H9 (cell line): ENCODE results near the gene ASTN2. TPM values are rescaled to one million over a fixed set of nuclear protein-coding genes. Genes with fewer than 3 reads are reported as not detected.

Source experiments
- DNase-seq: peaks from one replicate; pipeline ENCODE4 v3.0.0-alpha.2; 2017
- H2AFZ ChIP-seq: one replicate; pipeline ENCODE4 v1.6.1; 2013; ENCODE audit warnings: mild to moderate bottlenecking, low read length, control low read depth, moderate library complexity
- H2AK5ac ChIP-seq: 2 replicates; pipeline ENCODE4 v1.6.1; 2013; ENCODE audit warnings: low read length, control low read depth, mixed read lengths; ENCODE audit not compliant: insufficient read length
- H2BK120ac ChIP-seq: one replicate; pipeline ENCODE4 v1.6.1; 2013; ENCODE audit warnings: low read depth, mild to moderate bottlenecking, low read length, control low read depth, inconsistent platforms; ENCODE audit not compliant: poor library complexity, severe bottlenecking
- H2BK12ac ChIP-seq: 2 replicates; pipeline ENCODE4 v1.6.1; 2013; ENCODE audit warnings: low read length, control low read depth, mixed read lengths, low read depth; ENCODE audit not compliant: insufficient read length
- H2BK15ac ChIP-seq: 2 replicates; pipeline ENCODE4 v1.6.1; 2013; ENCODE audit warnings: low read depth, low read length, control low read depth
- H2BK20ac ChIP-seq: one replicate; pipeline ENCODE4 v1.6.1; 2013; ENCODE audit warnings: low read depth, mild to moderate bottlenecking, low read length, control low read depth, inconsistent platforms; ENCODE audit not compliant: poor library complexity, severe bottlenecking
- H2BK5ac ChIP-seq: 2 replicates; pipeline ENCODE4 v1.6.1; 2013; ENCODE audit warnings: low read length, control low read depth, mixed read lengths; ENCODE audit not compliant: insufficient read length
- H3K14ac ChIP-seq: 2 replicates; pipeline ENCODE4 v1.6.1; 2013; ENCODE audit warnings: low read length, control low read depth; ENCODE audit not compliant: insufficient read depth
- H3K18ac ChIP-seq: 2 replicates; pipeline ENCODE4 v1.6.1; 2013; ENCODE audit warnings: low read depth, mild to moderate bottlenecking, mixed read lengths, low read length, control low read depth; ENCODE audit not compliant: insufficient read length
- H3K23ac ChIP-seq: 2 replicates; pipeline ENCODE4 v1.6.1; 2013; ENCODE audit warnings: low read length, control low read depth, mixed read lengths, low read depth; ENCODE audit not compliant: insufficient read length
- H3K23me2 ChIP-seq: 2 replicates; pipeline ENCODE4 v1.6.1; 2013; ENCODE audit warnings: low read depth, mild to moderate bottlenecking, mixed read lengths, low read length, control low read depth; ENCODE audit not compliant: insufficient read length, poor library complexity, severe bottlenecking
- H3K27ac ChIP-seq: 2 replicates; pipeline ENCODE4 v1.5.1; 2013; ENCODE audit warnings: low read length, control low read depth, mixed read lengths, low read depth; ENCODE audit not compliant: insufficient read length
- H3K27me3 ChIP-seq: 2 replicates; pipeline ENCODE4 v1.6.1; 2013; ENCODE audit warnings: low read length, control low read depth, inconsistent platforms; ENCODE audit not compliant: insufficient read depth
- H3K4ac ChIP-seq: 2 replicates; pipeline ENCODE4 v1.6.1; 2013; ENCODE audit warnings: low read depth, mild to moderate bottlenecking, control low read depth, inconsistent platforms, low read length, moderate library complexity
- H3K4me1 ChIP-seq: 2 replicates; pipeline ENCODE4 v1.6.1; 2013; ENCODE audit warnings: low read length, control low read depth, inconsistent platforms; ENCODE audit not compliant: insufficient read depth
- H3K4me2 ChIP-seq: 2 replicates; pipeline ENCODE4 v1.6.1; 2013; ENCODE audit warnings: low read length, control low read depth, mixed read lengths; ENCODE audit not compliant: insufficient read length, insufficient read depth
- H3K56ac ChIP-seq: 2 replicates; pipeline ENCODE4 v1.6.1; 2013; ENCODE audit warnings: low read depth, mild to moderate bottlenecking, mixed read lengths, low read length, control low read depth; ENCODE audit not compliant: insufficient read length
- H3K79me1 ChIP-seq: 2 replicates; pipeline ENCODE4 v1.6.1; 2013; ENCODE audit warnings: low read depth, mild to moderate bottlenecking, moderate library complexity, low read length, control low read depth, inconsistent platforms; ENCODE audit not compliant: insufficient read depth, poor library complexity, severe bottlenecking
- H3K79me2 ChIP-seq: 2 replicates; pipeline ENCODE4 v1.6.1; 2013; ENCODE audit warnings: low read length, control low read depth, inconsistent platforms; ENCODE audit not compliant: insufficient read depth
- H3K9ac ChIP-seq: 2 replicates; pipeline ENCODE4 v1.6.1; 2013; ENCODE audit warnings: low read length, control low read depth, mixed read lengths; ENCODE audit not compliant: insufficient read length; ENCODE audit errors: extremely low read depth
- H3K9me3 ChIP-seq: one replicate; pipeline ENCODE4 v1.6.1; 2013; ENCODE audit warnings: low read depth, low read length, inconsistent platforms; ENCODE audit not compliant: control insufficient read depth
- H3T11ph ChIP-seq: one replicate; pipeline ENCODE4 v1.6.1; 2013; ENCODE audit warnings: mild to moderate bottlenecking, low read length, control low read depth, inconsistent platforms
- H4K20me1 ChIP-seq: one replicate; pipeline ENCODE4 v1.6.1; 2013; ENCODE audit not compliant: control insufficient read depth, insufficient read length, insufficient read depth
- H4K5ac ChIP-seq: 2 replicates; pipeline ENCODE4 v1.6.1; 2013; ENCODE audit warnings: low read depth, mild to moderate bottlenecking, mixed read lengths, low read length, control low read depth; ENCODE audit not compliant: insufficient read length
- H4K8ac ChIP-seq: replicated peaks from 2 replicates; pipeline ENCODE4 v1.6.1; 2013; ENCODE audit warnings: low read length, control low read depth, mixed read lengths, low read depth; ENCODE audit not compliant: insufficient read length
- H4K91ac ChIP-seq: 2 replicates; pipeline ENCODE4 v1.6.1; 2013; ENCODE audit warnings: low read depth, mild to moderate bottlenecking, moderate library complexity, mixed read lengths, low read length, control low read depth; ENCODE audit not compliant: insufficient read length
- H3K27ac Mint-ChIP-seq, 3 experiments: 2 replicates in 2 of 3; 3 replicates in 1 of 3; pipeline ENCODE4 v1.8.0; 2020 to 2021; ENCODE audit warnings: mixed read lengths in 3 of 3, mild to moderate bottlenecking in 1 of 3, moderate library complexity in 1 of 3
- H3K27me3 Mint-ChIP-seq: 2 replicates; pipeline ENCODE4 v1.8.0; 2021; ENCODE audit warnings: low read depth, mild to moderate bottlenecking, moderate library complexity, mixed read lengths
- H3K36me3 Mint-ChIP-seq, 3 experiments: 2 replicates in 2 of 3; 3 replicates in 1 of 3; pipeline ENCODE4 v1.8.0; 2020 to 2021; ENCODE audit warnings: low read depth in 3 of 3, mixed read lengths in 3 of 3; ENCODE audit not compliant: insufficient read depth in 1 of 3
- H3K4me1 Mint-ChIP-seq, 2 experiments: 2 replicates each; pipeline ENCODE4 v1.8.0; 2020; ENCODE audit warnings: mixed read lengths in 2 of 2
- H3K4me3 Mint-ChIP-seq, 2 experiments: 2 replicates in 1 of 2; 3 replicates in 1 of 2; pipeline ENCODE4 v1.8.0; 2020 to 2021; ENCODE audit warnings: mild to moderate bottlenecking in 2 of 2, mixed read lengths in 2 of 2, moderate library complexity in 1 of 2
- H3K9me3 Mint-ChIP-seq, 2 experiments: 2 replicates in 1 of 2; 3 replicates in 1 of 2; pipeline ENCODE4 v1.8.0; 2020; ENCODE audit warnings: mild to moderate bottlenecking in 2 of 2, mixed read lengths in 2 of 2, moderate library complexity in 1 of 2
- WGBS: extraction: QIAGEN DNeasy Blood & Tissue Kit; methylation state at CpG from one replicate; pipeline ENCODE4 v1.1.7; 2013; ENCODE audit warnings: missing lambda C conversion rate, low lambda C conversion rate, mixed read lengths; ENCODE audit not compliant: insufficient read length; ENCODE audit errors: extremely low coverage; 5-methylcytosine and 5-hydroxymethylcytosine counted together
- total RNA-seq: library from RNA; stranded (reverse); gene quantifications from 2 replicates; pipeline ENCODE4 v1.2.1, GENCODE V29; 2021
- TF ChIP-seq, protein P1 (sequence below): fragments of 200-600 bp; sonication (generic); conservative IDR thresholded peaks from 3 replicates; pipeline ENCODE4 v1.8.0; 2021; ENCODE audit warnings: antibody characterized with exemption, mild to moderate bottlenecking

ASTN2 gene
- total RNA-seq, 1 experiment from 2014 or later, result 9.7 TPM

DNA sequence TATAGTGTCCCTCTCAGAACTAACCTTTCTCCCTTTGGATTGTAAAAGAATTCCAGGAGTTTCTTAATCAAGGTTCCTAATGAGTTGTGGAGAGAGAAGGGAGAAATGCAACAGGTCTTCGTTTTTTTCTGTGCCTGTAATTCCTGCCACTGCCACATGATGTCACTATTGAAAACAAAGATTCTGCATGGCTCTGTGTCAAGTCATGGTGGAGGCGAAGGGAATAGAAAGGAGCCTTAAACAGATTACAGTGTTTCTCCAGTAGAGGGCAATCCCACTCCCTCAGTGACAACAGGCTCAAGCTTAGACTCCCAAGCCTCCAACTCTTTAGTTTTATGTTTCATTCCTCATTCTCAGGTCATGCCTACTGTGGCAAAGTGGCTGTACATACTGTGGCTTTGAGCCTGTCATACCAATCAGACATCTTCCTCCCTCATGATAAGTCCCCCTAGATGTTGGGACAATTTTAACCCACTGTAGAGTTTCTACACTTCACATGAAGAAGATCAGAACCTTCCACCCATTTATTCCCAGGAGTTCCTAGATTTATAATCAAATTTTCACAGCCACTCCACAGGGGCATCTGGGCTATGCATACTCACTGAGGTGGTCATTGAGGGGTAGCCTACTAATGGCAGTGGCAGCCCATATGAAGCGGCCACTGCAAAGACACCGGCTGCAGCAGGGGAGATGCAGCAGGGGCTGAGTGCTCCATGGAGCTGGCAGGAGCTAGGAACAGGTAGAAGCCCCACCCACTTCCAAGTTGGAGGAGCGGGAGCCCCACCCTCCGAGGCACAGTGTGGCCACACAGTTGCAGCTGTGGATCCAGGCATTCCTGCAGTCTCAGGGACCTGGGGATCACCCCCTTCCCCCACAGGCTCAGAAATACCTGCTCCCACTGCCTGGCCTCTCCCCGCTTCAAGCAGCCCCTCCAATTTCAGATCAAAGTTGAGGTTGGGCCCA is 825.2 kb downstream of the ASTN2 start:
- H3K4me1 Mint-ChIP-seq, result peaks cover 2 to 4% of the 10 kb centered on the region in 2 experiments; a peak in 2 of 4 replicates
- Histone ChIP-seq H3T11ph (no peak overlapping the region), H3K14ac (no peak overlapping the region), H3K18ac (no peak overlapping the region), H4K20me1 (no peaks in the 10 kb centered on the region), H3K23me2 (no peaks in the 10 kb centered on the region), H2AK5ac (no peak overlapping the region), H4K5ac (no peak overlapping the region), H2BK12ac (no peak overlapping the region), H3K79me2 (no peaks in the 10 kb centered on the region), H3K27ac (no peak overlapping the region), H3K9ac (no peak overlapping the region), H3K79me1 (no peaks in the 10 kb centered on the region), H3K4me1 (no peaks in the 10 kb centered on the region), H4K91ac (no peak overlapping the region), H4K8ac (no peak overlapping the region), H2BK15ac (no peak overlapping the region), H2BK5ac (no peak overlapping the region), H3K56ac (no peak overlapping the region), H3K4ac (no peak overlapping the region), H3K9me3 (no peaks in the 10 kb centered on the region), H3K23ac (no peak overlapping the region), H3K4me2 (no peak overlapping the region), H2BK120ac (no peak overlapping the region), H3K27me3 (no peaks in the 10 kb centered on the region), H2AFZ (no peak overlapping the region), H2BK20ac (no peak overlapping the region)
- peak; percentile 77 for DNase-seq
- TF ChIP-seq, protein P1, sequence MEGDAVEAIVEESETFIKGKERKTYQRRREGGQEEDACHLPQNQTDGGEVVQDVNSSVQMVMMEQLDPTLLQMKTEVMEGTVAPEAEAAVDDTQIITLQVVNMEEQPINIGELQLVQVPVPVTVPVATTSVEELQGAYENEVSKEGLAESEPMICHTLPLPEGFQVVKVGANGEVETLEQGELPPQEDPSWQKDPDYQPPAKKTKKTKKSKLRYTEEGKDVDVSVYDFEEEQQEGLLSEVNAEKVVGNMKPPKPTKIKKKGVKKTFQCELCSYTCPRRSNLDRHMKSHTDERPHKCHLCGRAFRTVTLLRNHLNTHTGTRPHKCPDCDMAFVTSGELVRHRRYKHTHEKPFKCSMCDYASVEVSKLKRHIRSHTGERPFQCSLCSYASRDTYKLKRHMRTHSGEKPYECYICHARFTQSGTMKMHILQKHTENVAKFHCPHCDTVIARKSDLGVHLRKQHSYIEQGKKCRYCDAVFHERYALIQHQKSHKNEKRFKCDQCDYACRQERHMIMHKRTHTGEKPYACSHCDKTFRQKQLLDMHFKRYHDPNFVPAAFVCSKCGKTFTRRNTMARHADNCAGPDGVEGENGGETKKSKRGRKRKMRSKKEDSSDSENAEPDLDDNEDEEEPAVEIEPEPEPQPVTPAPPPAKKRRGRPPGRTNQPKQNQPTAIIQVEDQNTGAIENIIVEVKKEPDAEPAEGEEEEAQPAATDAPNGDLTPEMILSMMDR, result peak; percentile 96
- H3K27me3 Mint-ChIP-seq, result no peaks in the 10 kb centered on the region
- H3K36me3 Mint-ChIP-seq, result peaks cover 1 to 12% (median 9%) of the 10 kb centered on the region in 3 experiments; a peak in 6 of 7 replicates
- no peak overlapping the region for H3K4me3 Mint-ChIP-seq
- H3K27ac Mint-ChIP-seq, result peak overlapping the region in 1 of 3 experiments; percentile 85; a peak in 2 of 7 replicates
- peaks cover 14% of the 10 kb centered on the region in 2 experiments; a peak in 4 of 5 replicates for H3K9me3 Mint-ChIP-seq
- WGBS, result no CpG with 5 or more reads among the region's 7 CpGs
